Ascending aorta (tissue), 2 donors: ENCODE results near the gene TTLL11. TPM values are rescaled to one million over a fixed set of nuclear protein-coding genes. Genes with fewer than 3 reads are reported as not detected.

Source experiments
- DNase-seq, 2 donors: peaks; one replicate each; pipeline ENCODE4 v3.0.0-alpha.2; 2019; ENCODE audit warnings: low spot score in 2 of 2
- H3K27ac ChIP-seq, 2 donors: fragments of 200-600 bp; sonication (generic); one replicate each; pipeline ENCODE4 v1.5.1; 2016 to 2017; ENCODE audit warnings: mild to moderate bottlenecking in 1 of 2
- H3K27me3 ChIP-seq: fragments of 200-600 bp; sonication (generic); one replicate; pipeline ENCODE4 v1.5.1; 2017
- H3K36me3 ChIP-seq, 2 donors: fragments of 200-600 bp; sonication (generic); one replicate each; pipeline ENCODE4 v1.5.1; 2016
- H3K4me1 ChIP-seq, 2 donors: fragments of 200-600 bp; sonication (generic); one replicate each; pipeline ENCODE4 v1.5.1; 2016 to 2017; ENCODE audit warnings: mild to moderate bottlenecking in 1 of 2
- H3K4me3 ChIP-seq, 2 donors: fragments of 200-600 bp; sonication (generic); one replicate each; pipeline ENCODE4 v1.5.1; 2016 to 2017; ENCODE audit warnings: mild to moderate bottlenecking in 1 of 2
- H3K9me3 ChIP-seq, 2 donors: fragments of 200-600 bp; sonication (generic); one replicate each; pipeline ENCODE4 v1.5.1; 2016
- intact Hi-C: fragments of 100-400 bp; cut with DNase I; formaldehyde crosslinking; loops from one replicate; pipeline ENCODE4 v1.15.1; 2023
- total RNA-seq: library from RNA; depleted of rRNA; stranded (reverse); fragments of >200 nt; gene quantifications from one replicate; pipeline ENCODE4 v1.1.0, GENCODE V29; 2016
- TF ChIP-seq, protein P1 (sequence below), 3 experiments: fragments of 200-600 bp in 2 of 3; fragments of 450-650 bp in 1 of 3; sonication (generic) in 2 of 3; IDR thresholded peaks; one replicate each; pipeline ENCODE4 v1.5.1; 2016 to 2019; ENCODE audit warnings: antibody characterized with exemption in 3 of 3, mild to moderate bottlenecking in 1 of 3, moderate library complexity in 1 of 3

TTLL11 gene
- total RNA-seq, 1 donor from 2014 or later, result 18.5 TPM

DNA sequence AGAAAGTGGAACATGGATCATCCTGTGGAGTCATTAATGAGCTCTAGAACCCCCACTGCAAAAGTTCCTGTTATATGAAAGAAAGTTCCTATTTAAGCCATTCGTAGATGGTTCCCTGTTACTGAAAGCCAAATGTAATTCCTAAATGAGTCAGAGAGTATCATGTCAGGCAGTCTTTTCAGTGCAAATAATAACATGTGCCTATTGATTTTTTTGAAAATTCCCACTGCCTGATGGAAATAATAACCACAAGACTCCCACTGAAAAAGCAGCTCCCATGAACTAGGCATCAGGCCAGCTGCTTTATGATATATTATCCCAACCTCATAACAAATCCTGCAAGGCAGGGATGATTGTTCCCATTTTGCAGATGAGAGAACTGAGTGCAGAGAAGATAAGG, 224.5 kb downstream of the TTLL11 start:
- TF ChIP-seq, protein P1, sequence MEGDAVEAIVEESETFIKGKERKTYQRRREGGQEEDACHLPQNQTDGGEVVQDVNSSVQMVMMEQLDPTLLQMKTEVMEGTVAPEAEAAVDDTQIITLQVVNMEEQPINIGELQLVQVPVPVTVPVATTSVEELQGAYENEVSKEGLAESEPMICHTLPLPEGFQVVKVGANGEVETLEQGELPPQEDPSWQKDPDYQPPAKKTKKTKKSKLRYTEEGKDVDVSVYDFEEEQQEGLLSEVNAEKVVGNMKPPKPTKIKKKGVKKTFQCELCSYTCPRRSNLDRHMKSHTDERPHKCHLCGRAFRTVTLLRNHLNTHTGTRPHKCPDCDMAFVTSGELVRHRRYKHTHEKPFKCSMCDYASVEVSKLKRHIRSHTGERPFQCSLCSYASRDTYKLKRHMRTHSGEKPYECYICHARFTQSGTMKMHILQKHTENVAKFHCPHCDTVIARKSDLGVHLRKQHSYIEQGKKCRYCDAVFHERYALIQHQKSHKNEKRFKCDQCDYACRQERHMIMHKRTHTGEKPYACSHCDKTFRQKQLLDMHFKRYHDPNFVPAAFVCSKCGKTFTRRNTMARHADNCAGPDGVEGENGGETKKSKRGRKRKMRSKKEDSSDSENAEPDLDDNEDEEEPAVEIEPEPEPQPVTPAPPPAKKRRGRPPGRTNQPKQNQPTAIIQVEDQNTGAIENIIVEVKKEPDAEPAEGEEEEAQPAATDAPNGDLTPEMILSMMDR (IDR thresholded peaks at IDR 0.05), result no peak
- Histone ChIP-seq H3K27ac (no peak overlapping the region), H3K9me3 (no peaks in the 10 kb centered on the region), H3K4me1 (no peaks in the 10 kb centered on the region), H3K27me3 (no peaks in the 10 kb centered on the region), H3K4me3 (no peak overlapping the region), H3K36me3 (peaks cover 8 to 23% of the 10 kb centered on the region in 2 donors)
- DNase-seq, result no peak
- intact Hi-C loops, result no loop called here

DNA sequence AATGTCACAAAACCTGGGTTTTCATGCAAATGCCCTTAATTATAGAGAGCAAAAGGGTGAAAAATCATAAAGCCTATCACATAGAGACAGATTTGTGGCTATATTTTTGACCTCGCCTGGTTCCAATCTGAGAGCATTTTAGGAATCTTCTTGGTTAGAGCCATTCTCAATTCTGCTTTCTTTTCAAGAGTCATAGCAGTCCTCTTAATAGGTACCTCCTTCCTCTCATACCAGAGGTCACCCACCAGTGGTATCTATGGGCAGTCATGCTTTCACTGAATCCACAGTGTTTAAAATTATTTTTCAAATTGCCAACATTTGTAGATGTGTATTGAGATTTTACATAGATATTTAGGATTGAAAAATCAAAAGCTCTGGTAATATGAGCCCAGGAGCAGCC, 226.2 kb downstream of the TTLL11 start:
- H3K4me1 ChIP-seq, result no peaks in the 10 kb centered on the region
- no peaks in the 10 kb centered on the region for H3K27me3 ChIP-seq
- H3K36me3 ChIP-seq, result peaks cover 8 to 23% of the 10 kb centered on the region in 2 donors
- TF ChIP-seq, protein P1 (IDR thresholded peaks at IDR 0.05), result no peak
- H3K27ac ChIP-seq, result no peak overlapping the region
- intact Hi-C loops, result no loop called here
- DNase-seq, result no peak
- no peaks in the 10 kb centered on the region for H3K9me3 ChIP-seq
- no peak overlapping the region for H3K4me3 ChIP-seq

DNA sequence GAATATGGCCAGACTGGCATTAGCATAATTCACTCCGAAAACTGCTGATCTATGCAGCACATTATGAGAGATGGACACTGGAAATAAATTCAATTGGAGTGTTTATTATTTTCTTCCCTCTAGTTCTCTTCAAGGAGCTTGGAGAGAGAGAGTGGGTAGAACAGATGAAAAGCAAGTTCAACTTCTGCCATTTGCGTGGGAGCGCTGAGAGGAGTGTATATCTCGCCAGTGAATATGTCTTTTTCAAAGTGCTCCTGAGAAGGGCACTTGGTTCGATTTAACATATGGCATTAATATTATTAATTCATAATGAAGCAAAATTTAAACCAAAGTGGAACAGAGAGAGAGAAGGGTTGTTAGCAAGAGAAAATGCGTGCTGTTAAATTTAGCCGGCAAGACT, 227.2 kb downstream of the TTLL11 start:
- peaks cover 8 to 23% of the 10 kb centered on the region in 2 donors for H3K36me3 ChIP-seq
- no peak for DNase-seq
- H3K27ac ChIP-seq, result no peak overlapping the region
- intact Hi-C loops, result no loop called here
- no peaks in the 10 kb centered on the region for H3K27me3 ChIP-seq
- no peaks in the 10 kb centered on the region for H3K9me3 ChIP-seq
- H3K4me3 ChIP-seq, result no peak overlapping the region
- peaks cover 2 to 4% of the 10 kb centered on the region in 2 donors for H3K4me1 ChIP-seq
- TF ChIP-seq, protein P1 (IDR thresholded peaks at IDR 0.05), result no peak

DNA sequence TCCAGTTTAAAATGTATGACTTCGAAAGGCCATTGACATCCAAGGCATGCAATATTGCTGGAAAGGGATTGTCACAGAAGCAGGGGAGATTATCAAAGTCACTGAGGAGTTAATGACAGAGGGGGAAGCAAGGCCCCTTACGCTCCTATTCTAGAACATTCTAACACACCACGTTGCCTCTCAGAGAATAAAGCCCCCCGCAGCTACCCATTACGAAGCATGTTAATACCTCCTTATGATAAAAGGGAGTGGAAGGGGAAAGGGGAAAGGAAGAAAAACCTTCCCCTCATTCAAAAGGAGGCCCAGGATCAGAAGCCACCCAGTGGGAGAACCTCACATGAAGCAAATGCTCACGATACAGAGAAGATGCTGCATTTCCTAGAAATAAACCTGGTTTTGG, 228.0 kb downstream of the TTLL11 start:
- intact Hi-C loops, result no loop called here
- peaks cover 4 to 18% of the 10 kb centered on the region in 2 donors for H3K36me3 ChIP-seq
- no peaks in the 10 kb centered on the region for H3K9me3 ChIP-seq
- no peak overlapping the region for H3K4me3 ChIP-seq
- DNase-seq, result no peak
- H3K27ac ChIP-seq, result no peak overlapping the region
- no peaks in the 10 kb centered on the region for H3K27me3 ChIP-seq
- H3K4me1 ChIP-seq, result peaks cover 2 to 7% of the 10 kb centered on the region in 2 donors
- TF ChIP-seq, protein P1 (IDR thresholded peaks at IDR 0.05), result no peak

DNA sequence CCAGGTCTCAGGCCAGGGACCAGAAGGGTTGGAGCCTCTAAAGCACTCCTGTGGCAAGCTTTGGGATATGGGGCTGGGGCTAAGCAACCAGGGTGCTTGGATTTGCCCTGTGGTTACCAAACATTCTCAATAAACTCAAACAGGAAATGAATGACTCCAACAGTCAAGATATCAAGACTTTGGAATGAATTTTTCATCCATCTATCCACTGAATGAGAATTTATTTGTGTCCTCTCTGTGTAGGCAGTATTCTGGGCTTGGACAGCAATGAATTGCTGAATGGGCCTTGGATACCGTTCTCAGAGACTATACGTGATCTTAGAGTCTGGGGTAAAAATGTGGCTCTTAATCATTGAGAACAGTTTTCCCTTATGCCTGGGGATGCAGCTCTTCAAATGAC, 229.2 kb downstream of the TTLL11 start:
- no peak for DNase-seq
- Histone ChIP-seq H3K9me3 (no peaks in the 10 kb centered on the region), H3K27ac (no peak overlapping the region), H3K36me3 (peaks cover 0 to 9% of the 10 kb centered on the region in 2 donors), H3K4me3 (no peak overlapping the region), H3K4me1 (peaks cover 2 to 7% of the 10 kb centered on the region in 2 donors), H3K27me3 (no peaks in the 10 kb centered on the region)
- TF ChIP-seq, protein P1 (IDR thresholded peaks at IDR 0.05), result no peak
- intact Hi-C loops, result no loop called here
